GM19324 (cell line): ENCODE data around the gene PYDC2.
"Not testable (repeated sequence)": the region's sequence is repeated elsewhere in the genome, so short reads cannot be mapped to it uniquely, and the experiment has no call there.

Source experiments
- ATAC-seq: cut with Tn5 transposase; IDR thresholded peaks from one replicate; pipeline ENCODE4 v1.9.1; 2021; ENCODE audit warnings: mild to moderate bottlenecking, moderate library complexity; ENCODE audit not compliant: unreplicated experiment, low FRiP score

Gene PYDC2

DNA sequence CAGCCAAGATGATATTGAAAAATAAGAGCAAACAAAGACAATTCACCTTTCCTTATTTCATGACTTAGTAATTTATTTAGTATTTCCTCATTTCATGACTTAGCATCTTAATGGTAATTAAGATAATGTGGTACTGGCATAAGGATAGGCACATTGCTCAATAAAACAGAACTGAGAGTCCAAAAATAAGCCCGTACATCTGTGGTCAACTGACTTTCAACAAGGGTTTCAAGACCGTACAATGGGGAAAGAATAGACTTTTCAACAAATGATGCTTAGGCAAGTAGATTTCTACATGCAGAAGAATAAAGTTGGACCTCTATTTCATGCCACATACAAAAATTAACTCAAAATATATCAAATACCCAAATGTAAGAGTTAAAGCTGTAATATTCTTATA is 603 bp upstream of the PYDC2 start:
- no peak for ATAC-seq

DNA sequence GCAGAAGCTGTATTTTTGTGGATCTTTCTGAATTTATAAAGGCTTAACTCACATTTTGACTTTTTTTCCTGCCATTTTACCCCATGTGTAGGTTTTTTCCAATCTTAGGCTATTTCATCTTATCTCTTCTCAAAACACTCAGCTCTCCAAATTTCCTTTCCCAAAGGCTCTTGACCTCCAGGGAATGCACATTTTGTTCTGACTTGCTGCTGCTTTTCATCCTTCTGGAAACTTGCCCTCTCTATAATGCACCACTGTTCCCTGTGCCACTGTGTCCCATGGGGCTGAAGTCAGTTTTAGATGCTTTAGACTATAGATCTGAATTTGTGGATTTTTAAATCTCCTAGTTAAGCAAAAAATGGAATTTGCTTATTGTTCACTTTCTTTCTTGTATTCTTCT is 9.1 kb downstream of the PYDC2 start:
- no peak for ATAC-seq

DNA sequence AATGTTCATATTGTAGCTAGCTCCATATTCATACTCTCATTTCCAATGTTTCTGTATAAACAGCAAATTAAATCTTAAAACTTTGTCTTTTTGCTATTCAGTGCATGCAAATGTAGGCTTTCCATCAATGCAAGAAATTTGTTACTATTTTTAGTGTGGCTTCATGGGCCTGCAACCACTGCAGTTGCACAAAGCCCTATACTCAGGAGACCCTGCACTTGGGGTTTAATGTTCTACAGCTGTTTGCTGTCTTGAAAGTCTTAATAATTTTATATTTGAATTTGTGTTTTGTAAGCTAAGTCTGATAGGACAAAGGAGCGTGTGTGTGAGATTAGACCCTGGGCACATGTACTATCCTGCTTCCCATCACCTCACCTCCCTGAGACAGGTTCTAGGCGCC is 9.6 kb downstream of the PYDC2 start:
- no peak for ATAC-seq

DNA sequence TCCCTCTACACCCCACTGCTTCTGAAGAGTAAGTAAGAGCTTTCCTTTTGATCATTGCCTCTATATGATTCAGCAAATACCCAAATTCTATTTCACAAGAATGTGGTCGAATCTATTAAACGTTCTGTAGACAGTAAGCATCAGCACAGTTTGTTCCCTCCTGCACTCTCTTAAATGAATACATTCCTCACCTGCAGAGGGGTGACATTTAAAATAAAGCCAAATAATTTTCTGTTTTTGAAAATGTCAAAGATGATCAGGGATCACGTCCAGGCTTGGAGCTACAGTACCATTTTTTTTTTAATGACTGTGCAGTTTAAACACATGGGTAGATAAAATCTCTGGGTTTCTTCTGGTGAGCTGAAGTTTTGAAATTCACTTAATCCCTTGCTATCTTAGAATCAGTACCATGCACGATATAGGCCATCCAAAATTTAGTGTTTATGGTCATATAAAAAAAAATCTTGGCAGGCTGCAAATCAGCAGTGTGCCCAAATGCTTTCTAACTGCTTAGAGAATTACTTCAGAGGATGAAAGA is 12.8 kb downstream of the PYDC2 start:
- ATAC-seq = no peak

DNA sequence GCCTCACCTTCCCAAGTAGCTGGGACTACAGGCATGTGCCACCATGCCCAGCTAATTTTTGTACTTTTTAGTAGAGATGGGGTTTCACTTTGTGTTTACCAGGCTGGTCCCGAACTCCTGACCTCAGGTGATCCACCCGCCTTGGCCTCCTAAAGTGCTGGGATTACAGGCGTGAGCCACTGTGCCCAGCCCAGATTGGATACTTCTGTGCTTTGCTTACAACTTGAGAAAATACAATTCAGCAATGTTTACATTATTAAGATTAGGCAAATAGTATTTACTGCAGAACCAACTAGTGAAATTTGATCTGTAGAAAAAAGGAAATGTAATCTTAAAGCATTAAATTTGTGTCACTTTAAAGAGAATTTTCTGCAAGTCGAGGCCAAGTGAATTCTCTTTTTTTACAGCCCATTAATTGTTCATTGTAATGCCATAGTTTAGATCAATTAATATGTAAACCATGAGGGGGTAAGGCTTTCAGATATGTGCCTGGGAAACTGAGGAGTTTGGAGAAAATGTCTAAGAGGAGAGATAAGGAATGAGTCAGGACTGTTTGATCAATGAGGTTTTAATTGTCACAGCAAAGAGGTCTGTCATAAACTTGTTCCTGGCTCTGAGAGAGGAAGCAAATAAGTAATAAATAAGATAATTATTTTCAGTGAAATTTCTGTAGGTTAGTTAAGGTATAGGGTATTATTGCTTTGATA is 15.3 kb downstream of the PYDC2 start:
- ATAC-seq = no peak

DNA sequence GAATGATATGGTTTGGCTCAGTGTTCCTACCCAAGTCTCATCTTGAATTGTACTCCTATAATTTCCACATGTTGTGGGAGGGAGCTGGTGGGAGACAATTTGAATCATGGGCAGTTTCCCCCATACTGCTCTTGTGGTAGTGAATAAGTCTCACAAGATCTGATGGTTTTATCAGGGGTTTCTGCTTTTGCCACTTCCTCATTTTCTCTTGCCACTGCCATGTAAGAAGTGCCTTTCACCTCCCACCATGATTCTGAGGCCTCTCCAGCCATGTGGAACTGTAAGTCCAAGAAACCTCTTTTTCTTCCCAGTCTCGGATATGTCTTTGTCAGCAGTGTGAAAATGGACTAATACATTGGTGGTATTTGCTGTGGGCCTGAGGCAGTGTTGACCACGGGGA is 23.0 kb downstream of the PYDC2 start:
- ATAC-seq = not testable (repeated sequence)

DNA sequence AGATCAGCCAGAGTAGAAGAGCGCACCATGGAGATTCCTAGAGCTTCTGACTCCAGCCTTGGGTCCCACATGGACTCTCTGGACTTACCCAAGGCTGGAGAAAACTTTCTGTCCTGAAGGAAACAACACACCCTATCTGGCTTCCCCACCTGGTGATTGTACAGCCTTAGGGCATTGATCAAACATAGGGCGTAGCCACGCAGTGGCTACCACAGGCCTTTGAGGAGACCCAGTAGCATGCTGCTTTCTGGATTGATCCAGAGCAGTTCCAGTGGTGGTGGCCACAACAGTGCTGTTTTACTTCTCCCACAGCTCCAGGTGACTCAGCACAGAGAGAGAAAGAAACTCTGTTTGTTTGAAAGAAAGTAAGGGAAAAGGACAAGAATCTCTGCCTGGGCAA is 23.5 kb downstream of the PYDC2 start:
- ATAC-seq = no peak

DNA sequence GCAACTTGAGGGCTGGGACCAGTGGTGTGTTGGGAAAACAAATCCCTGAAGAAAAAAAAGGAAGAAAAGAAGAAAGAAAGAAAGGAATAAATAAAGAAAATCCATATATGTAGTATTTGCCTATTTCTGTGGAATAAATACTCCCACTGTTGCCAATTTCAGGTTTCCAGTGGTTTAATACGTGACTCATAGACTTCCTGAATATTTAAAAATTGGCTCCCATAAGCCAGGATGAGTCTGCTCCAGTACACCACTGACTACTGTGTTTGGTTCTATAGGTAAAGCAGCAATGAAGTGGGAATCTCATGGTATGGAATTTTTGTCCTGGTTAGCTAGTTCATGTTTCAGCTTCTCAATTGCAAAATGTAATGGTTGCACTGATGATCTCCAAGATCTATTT is 31.6 kb downstream of the PYDC2 start:
- ATAC-seq = no peak

DNA sequence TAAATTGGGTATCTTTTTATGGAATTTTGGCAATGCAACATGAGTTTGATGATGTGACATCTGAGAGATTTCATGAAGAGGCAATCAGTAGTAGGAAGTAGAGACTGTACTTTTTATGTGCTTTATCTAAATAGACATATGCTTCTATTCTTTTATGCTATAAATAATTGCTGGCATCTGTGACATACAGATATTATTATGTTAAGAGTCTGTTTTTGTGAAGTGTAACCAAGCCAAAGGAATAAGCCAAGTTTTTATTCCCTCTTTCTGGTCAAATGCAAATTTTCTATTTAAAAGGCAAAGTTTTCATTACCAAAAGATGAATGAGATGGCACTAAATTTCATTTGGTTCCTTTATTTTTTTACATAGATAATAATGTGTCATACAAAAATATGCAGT is 32.4 kb downstream of the PYDC2 start:
- ATAC-seq = no peak

DNA sequence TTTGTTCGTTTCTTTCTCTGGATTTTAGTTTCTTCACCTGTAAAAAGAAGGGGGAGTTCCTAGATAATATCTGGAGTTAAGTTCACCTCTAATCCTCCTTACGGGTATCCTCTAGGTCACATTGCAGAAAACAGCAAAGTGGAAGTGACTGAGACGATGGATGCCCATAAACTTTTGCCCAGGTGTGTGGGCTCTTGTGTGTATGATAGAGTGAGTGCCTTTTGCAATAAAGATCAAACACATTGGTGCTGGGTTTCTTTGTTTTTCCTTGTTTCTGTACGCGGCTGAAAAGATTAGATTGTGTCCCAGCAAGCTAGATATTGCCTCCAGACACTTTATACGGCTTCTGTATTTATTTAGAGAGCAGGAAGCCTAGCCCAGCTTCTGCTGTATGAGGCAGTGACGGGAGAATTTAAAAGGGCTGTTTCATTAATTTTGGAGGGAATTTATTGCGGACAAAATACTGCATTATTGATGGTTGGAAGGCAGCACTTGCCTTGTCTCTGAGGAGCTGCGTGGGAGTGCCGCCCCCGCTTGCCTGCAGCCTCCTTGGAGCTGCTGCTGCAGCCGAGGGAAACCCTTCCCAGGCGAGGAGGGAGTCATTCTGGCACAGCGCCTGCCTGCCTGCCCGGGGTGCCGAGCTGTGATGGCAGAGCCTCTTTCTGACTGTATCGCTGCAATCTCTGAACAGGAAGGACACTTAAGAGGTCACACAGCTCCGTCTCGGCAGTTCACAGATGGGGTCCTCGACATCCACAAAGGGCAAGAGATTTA is 38.5 kb downstream of the PYDC2 start:
- no peak for ATAC-seq

DNA sequence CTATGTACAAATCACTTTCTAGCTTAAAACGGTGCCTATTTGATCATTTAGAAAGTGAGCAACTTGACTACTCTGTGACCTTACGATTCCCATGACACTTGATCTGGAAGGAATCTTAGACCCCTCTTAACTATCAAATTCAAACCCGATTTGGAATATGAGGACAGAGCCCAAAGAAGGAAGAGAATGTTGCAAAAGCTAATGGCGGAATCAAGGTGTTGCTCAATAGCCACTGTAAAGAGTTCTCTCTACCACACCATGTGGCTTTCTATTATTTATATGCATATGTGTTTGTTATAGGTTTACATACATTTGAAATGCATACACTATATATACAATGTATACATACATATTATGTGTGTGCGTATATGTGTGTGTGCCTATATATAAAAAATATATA is 39.9 kb downstream of the PYDC2 start:
- no peak for ATAC-seq

DNA sequence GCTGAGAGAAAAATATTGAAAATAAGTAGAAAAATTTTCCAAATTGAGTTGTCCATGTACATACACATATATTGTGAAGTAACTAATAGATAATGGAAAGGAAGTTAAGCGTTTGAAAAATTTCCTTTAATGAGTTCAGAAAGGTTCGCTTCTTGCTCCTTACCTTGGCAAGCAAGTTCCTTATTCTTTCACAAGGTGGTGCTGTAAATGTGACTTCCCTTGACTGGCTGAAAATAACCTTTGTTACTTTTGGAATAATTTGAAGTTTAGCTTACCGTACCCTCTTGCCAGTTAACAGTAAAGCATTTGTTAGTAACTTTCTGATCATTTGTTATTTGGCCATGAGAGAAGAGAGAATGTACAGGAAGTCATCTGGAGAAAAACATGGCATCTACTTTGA is 41.6 kb downstream of the PYDC2 start:
- no peak for ATAC-seq

DNA sequence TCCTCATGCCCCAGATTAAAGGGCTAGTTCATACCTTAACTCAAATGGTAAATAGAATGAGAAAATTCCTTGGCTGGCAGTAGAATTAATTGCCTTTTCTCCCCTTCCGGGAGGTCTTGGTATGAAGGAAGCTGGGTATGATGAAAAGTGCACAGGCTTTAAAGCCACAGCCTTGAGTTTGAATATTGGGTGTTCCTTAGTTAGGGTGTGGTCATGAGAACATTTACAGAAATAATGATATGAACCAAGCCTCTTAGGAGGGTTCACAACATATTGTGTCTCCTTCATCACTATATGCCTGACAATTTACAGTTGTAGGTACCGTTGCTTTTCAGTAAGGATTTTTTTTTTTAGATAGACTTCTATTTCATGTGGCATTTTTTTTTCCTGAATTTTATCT is 48.1 kb downstream of the PYDC2 start:
- ATAC-seq = no peak
